Gastroesophageal sphincter (tissue), 4 donors: ENCODE data around the gene NFE2L3. TPM values are rescaled to one million over a fixed set of nuclear protein-coding genes. Genes with fewer than 3 reads are reported as not detected.

Experiments used
- ATAC-seq: fragments of 150-250 bp; one replicate; pipeline ENCODE4 v1.9.1; 2016; ENCODE audit warnings: mild to moderate bottlenecking, moderate library complexity
- H3K27ac ChIP-seq, 4 donors: fragments of 200-600 bp; sonication (generic) in 3 of 4; 1 replicate in 3 of 4; 2 replicates in 1 of 4; pipeline ENCODE4 v1.5.1; 2016 to 2019
- H3K27me3 ChIP-seq: fragments of 200-600 bp; sonication (generic); one replicate; pipeline ENCODE4 v1.5.1; 2019
- H3K36me3 ChIP-seq, 2 donors: fragments of 200-600 bp; sonication (generic); one replicate each; pipeline ENCODE4 v1.5.1; 2019; ENCODE audit warnings: control low read depth in 1 of 2
- H3K4me1 ChIP-seq, 3 donors: fragments of 200-600 bp; sonication (generic); 1 replicate in 2 of 3; 2 replicates in 1 of 3; pipeline ENCODE4 v1.5.1; 2016 to 2019; ENCODE audit warnings: control low read depth in 2 of 3
- H3K4me3 ChIP-seq, 2 donors: fragments of 200-600 bp; sonication (generic); one replicate each; pipeline ENCODE4 v1.5.1; 2019; ENCODE audit warnings: mild to moderate bottlenecking in 1 of 2, moderate library complexity in 1 of 2
- H3K9me3 ChIP-seq, 3 donors: fragments of 200-600 bp; sonication (generic); one replicate each; pipeline ENCODE4 v1.5.1; 2017 to 2019; ENCODE audit warnings: control low read depth in 2 of 3
- CTCF ChIP-seq, 4 experiments: fragments of 200-600 bp in 2 of 4; fragments of 450-650 bp in 2 of 4; sonication (generic) in 1 of 4; IDR thresholded peaks; one replicate each; pipeline ENCODE4 v1.5.1; 2017 to 2019; ENCODE audit warnings: antibody characterized with exemption in 4 of 4, mild to moderate bottlenecking in 2 of 4, moderate library complexity in 2 of 4
- EP300 ChIP-seq: sonication (generic); formaldehyde crosslinking; IDR thresholded peaks from one replicate; pipeline ENCODE4 v1.6.1; 2017; ENCODE audit warnings: antibody characterized with exemption, mild to moderate bottlenecking
- POLR2A ChIP-seq, 2 donors: fragments of 450-650 bp; IDR thresholded peaks; one replicate each; pipeline ENCODE4 v1.6.1; 2017; ENCODE audit warnings: antibody characterized with exemption in 2 of 2, mild to moderate bottlenecking in 2 of 2, moderate library complexity in 1 of 2
- POLR2AphosphoS5 ChIP-seq: sonication (generic); formaldehyde crosslinking; IDR thresholded peaks from one replicate; pipeline ENCODE4 v1.6.1; 2017; ENCODE audit warnings: antibody characterized with exemption
- WGBS, 2 donors: methylation state at CpG; one replicate each; pipeline ENCODE4 v1.1.5; 2018; ENCODE audit warnings: low coverage in 1 of 2; 5-methylcytosine and 5-hydroxymethylcytosine counted together
- total RNA-seq, 4 donors: library from RNA; depleted of rRNA; stranded (reverse); fragments of >200 nt; gene quantifications; one replicate each; pipeline ENCODE4 v1.1.0, GENCODE V29; 2016

NFE2L3 gene
- total RNA-seq, 4 donors from 2014 or later: 0.62 to 4.4 (median 2.2) TPM

DNA sequence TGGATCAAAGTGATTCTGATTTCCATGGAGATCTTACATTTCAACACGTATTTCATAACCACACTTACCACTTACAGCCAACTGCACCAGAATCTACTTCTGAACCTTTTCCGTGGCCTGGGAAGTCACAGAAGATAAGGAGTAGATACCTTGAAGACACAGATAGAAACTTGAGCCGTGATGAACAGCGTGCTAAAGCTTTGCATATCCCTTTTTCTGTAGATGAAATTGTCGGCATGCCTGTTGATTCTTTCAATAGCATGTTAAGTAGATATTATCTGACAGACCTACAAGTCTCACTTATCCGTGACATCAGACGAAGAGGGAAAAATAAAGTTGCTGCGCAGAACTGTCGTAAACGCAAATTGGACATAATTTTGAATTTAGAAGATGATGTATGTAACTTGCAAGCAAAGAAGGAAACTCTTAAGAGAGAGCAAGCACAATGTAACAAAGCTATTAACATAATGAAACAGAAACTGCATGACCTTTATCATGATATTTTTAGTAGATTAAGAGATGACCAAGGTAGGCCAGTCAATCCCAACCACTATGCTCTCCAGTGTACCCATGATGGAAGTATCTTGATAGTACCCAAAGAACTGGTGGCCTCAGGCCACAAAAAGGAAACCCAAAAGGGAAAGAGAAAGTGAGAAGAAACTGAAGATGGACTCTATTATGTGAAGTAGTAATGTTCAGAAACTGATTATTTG is 33.3 kb downstream of the NFE2L3 start:
- Histone ChIP-seq H3K36me3 (peaks cover 15 to 40% of the 10 kb centered on the region in 2 donors), H3K9me3 (no peaks in the 10 kb centered on the region), H3K27me3 (no peaks in the 10 kb centered on the region), H3K27ac (peak overlapping the region in 1 of 4 donors; percentile 52), H3K4me1 (peaks cover 0 to 44% (median 0%) of the 10 kb centered on the region in 3 donors), H3K4me3 (no peak overlapping the region)
- 86 to 91% methylated on average over 9 to 10 of the region's 10 CpGs for WGBS, 2 donors
- TF ChIP-seq POLR2A (IDR thresholded peaks at IDR 0.05): no peak
- peak; percentile 5 for TF ChIP-seq POLR2AphosphoS5
- ATAC-seq: no peak

DNA sequence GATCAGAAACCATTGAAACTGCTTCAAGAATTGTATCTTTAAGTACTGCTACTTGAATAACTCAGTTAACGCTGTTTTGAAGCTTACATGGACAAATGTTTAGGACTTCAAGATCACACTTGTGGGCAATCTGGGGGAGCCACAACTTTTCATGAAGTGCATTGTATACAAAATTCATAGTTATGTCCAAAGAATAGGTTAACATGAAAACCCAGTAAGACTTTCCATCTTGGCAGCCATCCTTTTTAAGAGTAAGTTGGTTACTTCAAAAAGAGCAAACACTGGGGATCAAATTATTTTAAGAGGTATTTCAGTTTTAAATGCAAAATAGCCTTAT is 33.8 kb downstream of the NFE2L3 start:
- TF ChIP-seq EP300: no peak
- H3K36me3 ChIP-seq: peaks cover 20 to 45% of the 10 kb centered on the region in 2 donors
- no peaks in the 10 kb centered on the region for H3K9me3 ChIP-seq
- no peak overlapping the region for H3K27ac ChIP-seq
- H3K27me3 ChIP-seq: no peaks in the 10 kb centered on the region
- no peak for ATAC-seq
- no peak overlapping the region for H3K4me3 ChIP-seq
- 78 to 100% methylated on average over 1 of the region's 1 CpG for WGBS, 2 donors
- peaks cover 0 to 46% (median 0%) of the 10 kb centered on the region in 3 donors for H3K4me1 ChIP-seq

- ATAC-seq: no peak
- Histone ChIP-seq H3K4me1 (peaks cover 0 to 50% (median 0%) of the 10 kb centered on the region in 3 donors), H3K36me3 (peaks cover 22 to 53% of the 10 kb centered on the region in 2 donors), H3K4me3 (no peak overlapping the region), H3K9me3 (no peaks in the 10 kb centered on the region), H3K27ac (peak overlapping the region in 1 of 4 donors; percentile 15), H3K27me3 (no peaks in the 10 kb centered on the region)
- TF ChIP-seq CTCF (IDR thresholded peaks at IDR 0.05): no peak
- peak; percentile 16 for TF ChIP-seq POLR2AphosphoS5
- 68 to 75% methylated on average over 5 of the region's 5 CpGs for WGBS, 2 donors
These were observed 34.6 kb downstream of the NFE2L3 start for GRCh38 chr7:26186364-26187311.

- peak overlapping the region in 1 of 4 donors; percentile 20 for H3K27ac ChIP-seq
- no peak for TF ChIP-seq POLR2AphosphoS5
- TF ChIP-seq EP300: no peak
- TF ChIP-seq POLR2A (IDR thresholded peaks at IDR 0.05): no peak
- no peak for TF ChIP-seq CTCF (IDR thresholded peaks at IDR 0.05)
- no peaks in the 10 kb centered on the region for H3K9me3 ChIP-seq
- peaks cover 30 to 63% of the 10 kb centered on the region in 2 donors for H3K36me3 ChIP-seq
- H3K4me3 ChIP-seq: no peak overlapping the region
- 58 to 79% methylated on average over 5 to 6 of the region's 11 CpGs for WGBS, 2 donors
- H3K27me3 ChIP-seq: no peaks in the 10 kb centered on the region
- peaks cover under 1 to 50% (median 8%) of the 10 kb centered on the region in 3 donors for H3K4me1 ChIP-seq
- no peak for ATAC-seq
These were observed 35.6 kb downstream of the NFE2L3 start for GRCh38 chr7:26187380-26188205.

DNA sequence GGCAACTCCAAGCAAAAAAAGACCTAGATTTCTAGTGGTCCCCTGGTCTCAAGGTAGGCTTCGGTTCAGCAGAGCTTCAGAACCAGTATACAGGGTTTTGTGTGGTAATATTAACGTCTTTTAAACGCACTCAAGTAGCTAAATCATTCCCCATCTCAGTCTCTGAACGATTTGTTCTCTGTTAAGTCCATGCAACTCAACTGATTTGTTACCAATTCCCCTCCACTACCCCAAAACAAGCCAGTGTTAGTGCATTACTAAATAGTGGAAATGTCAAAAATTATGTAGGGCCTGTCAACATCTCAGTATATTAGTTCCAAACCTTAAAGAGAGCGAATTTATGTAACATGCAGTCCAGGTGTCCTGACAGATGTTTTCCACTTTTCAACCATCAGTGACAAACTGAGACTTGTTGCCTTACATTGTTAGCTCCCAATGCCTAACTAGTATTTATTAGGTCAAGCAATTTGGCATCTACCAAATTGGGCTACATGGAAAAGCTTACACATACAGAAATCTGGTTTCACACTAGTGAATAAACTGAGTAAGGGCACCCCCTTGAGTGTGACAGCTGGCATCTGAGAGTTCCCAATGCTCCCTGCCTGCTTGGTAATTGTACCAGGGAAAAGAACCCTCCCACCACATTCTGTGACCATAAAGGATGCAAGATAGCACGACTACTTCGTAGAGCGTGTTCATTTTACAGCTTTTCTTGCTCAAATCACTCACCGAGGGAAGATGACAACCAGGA is 36.4 kb downstream of the NFE2L3 start:
- Histone ChIP-seq H3K4me3 (no peak overlapping the region), H3K27me3 (no peaks in the 10 kb centered on the region), H3K36me3 (peaks cover 36 to 70% of the 10 kb centered on the region in 2 donors), H3K27ac (no peak overlapping the region), H3K4me1 (peaks cover 3 to 50% (median 15%) of the 10 kb centered on the region in 3 donors), H3K9me3 (no peaks in the 10 kb centered on the region)
- TF ChIP-seq CTCF (IDR thresholded peaks at IDR 0.05) (no peak), POLR2A (IDR thresholded peaks at IDR 0.05) (no peak), POLR2AphosphoS5 (no peak), EP300 (no peak)
- WGBS, 2 donors: 78 to 84% methylated on average over 9 of the region's 9 CpGs
- no peak for ATAC-seq
